B cell (primary cell): Measurements from ENCODE around the gene RNF130. TPM values are rescaled to one million over a fixed set of nuclear protein-coding genes. Genes with fewer than 3 reads are reported as not detected.

Source experiments
- ATAC-seq: fragments of 200-7000 bp; cut with Tn5 transposase; one replicate; pipeline ENCODE4 v1.10.0; 2021; ENCODE audit warnings: low read depth, mild to moderate bottlenecking, moderate number of reproducible peaks, moderate library complexity
- CTCF ChIA-PET: fragments of 350-600 bp; sonication (Branson Sonifier 250); formaldehyde crosslinking; loops from one replicate; lab custom pipeline; 2021; ENCODE audit warnings: antibody characterized with exemption, inconsistent platforms; lab: Charles Lee
- POLR2A ChIA-PET: fragments of 350-600 bp; sonication (Branson Sonifier 250); formaldehyde crosslinking; loops from one replicate; lab custom pipeline; 2021; ENCODE audit warnings: antibody characterized with exemption; lab: Charles Lee
- DNase-seq: peaks from one replicate; pipeline ENCODE4 v3.0.0; 2013
- H2AFZ ChIP-seq: 2 replicates; pipeline ENCODE4 v1.6.1; 2012; ENCODE audit warnings: mild to moderate bottlenecking, low read depth, low read length; ENCODE audit not compliant: insufficient read depth, poor library complexity, severe bottlenecking
- H3K27ac ChIP-seq, 2 donors: 1 replicate in 1 of 2; 2 replicates in 1 of 2; pipeline ENCODE4 v1.5.1; 2012 to 2013; ENCODE audit warnings: low read length in 2 of 2, mild to moderate bottlenecking in 2 of 2, moderate library complexity in 1 of 2
- H3K27me3 ChIP-seq, 4 experiments: fragments of 200-600 bp in 1 of 4; sonication (generic) in 1 of 4; replicated peaks in 1 of 4; 1 replicate in 2 of 4; 2 replicates in 2 of 4; pipeline versions ENCODE4 v1.6.1 to v1.7.0; 2013 to 2016; ENCODE audit warnings: low read length in 3 of 4, mild to moderate bottlenecking in 2 of 4, mixed read lengths in 1 of 4, moderate library complexity in 1 of 4; ENCODE audit not compliant: insufficient read depth in 4 of 4, control insufficient read depth in 3 of 4; ENCODE audit errors: control extremely low read depth in 1 of 4
- H3K36me3 ChIP-seq, 2 experiments: replicated peaks in 1 of 2; 1 replicate in 1 of 2; 2 replicates in 1 of 2; pipeline versions ENCODE4 v1.6.1 to v1.7.1; 2013; ENCODE audit warnings: low read length in 1 of 2; ENCODE audit not compliant: insufficient read depth in 2 of 2, control insufficient read depth in 1 of 2; ENCODE audit errors: control extremely low read depth in 1 of 2, extremely low read depth in 1 of 2
- H3K4me1 ChIP-seq, 2 donors: fragments of 200-600 bp in 1 of 2; sonication (generic) in 1 of 2; 1 replicate in 1 of 2; 2 replicates in 1 of 2; pipeline versions ENCODE4 v1.5.1 to v1.6.1; 2013 to 2017; ENCODE audit warnings: low read length in 2 of 2; ENCODE audit not compliant: control insufficient read depth in 2 of 2, insufficient read depth in 2 of 2
- H3K4me2 ChIP-seq: replicated peaks from 2 replicates; pipeline ENCODE3; 2012; ENCODE audit warnings: mild to moderate bottlenecking, low read depth, low read length; ENCODE audit not compliant: poor library complexity, severe bottlenecking
- H3K4me3 ChIP-seq, 5 experiments: fragments of 200-600 bp in 1 of 5; sonication (generic) in 1 of 5; 1 replicate in 3 of 5; 2 replicates in 2 of 5; pipeline versions ENCODE4 v1.5.1 to v1.7.0; 2011 to 2016; ENCODE audit warnings: low read length in 4 of 5, mild to moderate bottlenecking in 4 of 5, low read depth in 2 of 5, control low read depth in 1 of 5, moderate library complexity in 1 of 5; ENCODE audit not compliant: insufficient read depth in 1 of 5; ENCODE audit errors: control extremely low read depth in 1 of 5, extremely low read depth in 1 of 5
- H3K79me2 ChIP-seq: fragments of 200-600 bp; sonication (generic); one replicate; pipeline ENCODE4 v1.6.0; 2016; ENCODE audit warnings: low read length; ENCODE audit not compliant: control insufficient read depth, insufficient read depth
- H3K9ac ChIP-seq: fragments of 200-600 bp; sonication (generic); 2 replicates; pipeline ENCODE4 v1.6.1; 2017; ENCODE audit warnings: mild to moderate bottlenecking, low read length, moderate library complexity
- H3K9me3 ChIP-seq, 3 donors: one replicate each; pipeline versions ENCODE4 v1.6.1 to v1.7.1; 2013; ENCODE audit warnings: low read length in 2 of 3; ENCODE audit not compliant: control insufficient read depth in 2 of 3, insufficient read depth in 1 of 3; ENCODE audit errors: control extremely low read depth in 1 of 3
- H4K20me1 ChIP-seq: 2 replicates; pipeline ENCODE4 v1.6.0; 2012; ENCODE audit warnings: mild to moderate bottlenecking, low read length; ENCODE audit not compliant: insufficient read depth, control insufficient read depth, poor library complexity, severe bottlenecking
- H3K27ac Mint-ChIP-seq: one replicate; pipeline ENCODE4 v1.8.0; 2021; ENCODE audit warnings: mixed read lengths
- H3K27me3 Mint-ChIP-seq: one replicate; pipeline ENCODE4 v1.8.0; 2021; ENCODE audit warnings: mixed read lengths
- H3K4me1 Mint-ChIP-seq: one replicate; pipeline ENCODE4 v1.8.0; 2021; ENCODE audit warnings: mixed read lengths
- H3K4me3 Mint-ChIP-seq: one replicate; pipeline ENCODE4 v1.8.0; 2021; ENCODE audit warnings: mixed read lengths
- H3K9me3 Mint-ChIP-seq: one replicate; pipeline ENCODE4 v1.8.0; 2022; ENCODE audit warnings: mixed read lengths; ENCODE audit not compliant: insufficient read depth
- CTCF ChIP-seq: fragments of 200-600 bp; IDR thresholded peaks from one replicate; pipeline ENCODE4 v1.8.0; 2022; ENCODE audit warnings: antibody characterized with exemption, mild to moderate bottlenecking
- EZH2 ChIP-seq: IDR thresholded peaks from 2 replicates; pipeline ENCODE4 v1.6.1; 2012; ENCODE audit warnings: borderline replicate concordance, low read depth, mild to moderate bottlenecking, moderate library complexity, low read length; ENCODE audit not compliant: insufficient read depth, poor library complexity, severe bottlenecking
- WGBS: methylation state at CpG from one replicate; pipeline ENCODE4 v1.1.5; 2013; ENCODE audit warnings: missing lambda C conversion rate; ENCODE audit not compliant: insufficient coverage; 5-methylcytosine and 5-hydroxymethylcytosine counted together
- intact Hi-C: fragments of 100-400 bp; cut with micrococcal nuclease; formaldehyde crosslinking; loops from one replicate; pipeline ENCODE4 v1.10.0; 2022
- polyA plus RNA-seq: library from polyadenylated mRNA; depleted of rRNA; stranded (reverse); fragments of >200 nt; gene quantifications from 2 replicates; pipeline ENCODE4 v1.2.3, GENCODE V29; 2012
- total RNA-seq, 2 donors: library from RNA; stranded (reverse); fragments of 120-200 nt in 1 of 2; gene quantifications; 1 replicate in 1 of 2; 2 replicates in 1 of 2; pipeline versions ENCODE4 v1.2.3 to v1.2.4, GENCODE V29; 2013 to 2022

RNF130 gene
- total and polyA plus RNA-seq, 2 donors (not counting 1 experiment from before 2014, with no cell fraction given) = 18.1 to 25.8 TPM

- H2AFZ ChIP-seq = peak overlapping the region; percentile 43
- ChIA-PET CTCF (interaction anchor here (0.6 to 2.2 kb wide), 25 partner anchors 9 to 318 kb away, joined by 3 to 35 read pairs (median 5); partner anchors contain the start of genes MRNIP, SQSTM1 and TBC1D9B), POLR2A (interaction anchor here (0.6 to 1.0 kb wide), 3 partner anchors 67 to 138 kb away, joined by 3 to 4 read pairs (median 4); partner anchors contain the start of gene TBC1D9B)
- H4K20me1 ChIP-seq = no peaks in the 10 kb centered on the region
- H3K4me1 Mint-ChIP-seq = peaks cover 49% of the 10 kb centered on the region
- H3K4me2 ChIP-seq = peak overlapping the region; percentile 45
- intact Hi-C loops = loop anchor here (1.0 to 5.0 kb wide), 5 partner anchors 67 to 212 kb away; no protein-coding TSS in a partner anchor
- H3K79me2 ChIP-seq = no peaks in the 10 kb centered on the region
- 80% methylated on average over 22 of the region's 25 CpGs for WGBS
- no peaks in the 10 kb centered on the region for H3K36me3 ChIP-seq
- peak overlapping the region; percentile 31 for H3K4me3 Mint-ChIP-seq
- no peaks in the 10 kb centered on the region for H3K9me3 Mint-ChIP-seq
- no peaks in the 10 kb centered on the region for H3K27me3 ChIP-seq
- ATAC-seq = peak; percentile 83
- peak; percentile 84 for DNase-seq
- H3K4me3 ChIP-seq = no peak overlapping the region
- H3K9me3 ChIP-seq = peaks cover 0 to 6% (median 0%) of the 10 kb centered on the region in 3 donors
- peak overlapping the region; percentile 22 to 58 for H3K27ac ChIP-seq
- H3K9ac ChIP-seq = no peak overlapping the region
- TF ChIP-seq CTCF (peak; percentile 74), EZH2 (no peak)
- H3K27me3 Mint-ChIP-seq = no peaks in the 10 kb centered on the region
- H3K4me1 ChIP-seq = peaks cover 29 to 41% of the 10 kb centered on the region in 2 donors
- H3K27ac Mint-ChIP-seq = peak overlapping the region; percentile 92
Measured at GRCh38 chr5:179974946-179975712, 96.4 kb downstream of the RNF130 start.
